Adrenal gland (tissue), 12 donors: ENCODE results near the gene ZNF30. TPM values are rescaled to one million over a fixed set of nuclear protein-coding genes. Genes with fewer than 3 reads are reported as not detected.
"Not testable (repeated sequence)": the region's sequence is repeated elsewhere in the genome, so short reads cannot be mapped to it uniquely, and the experiment has no call there.

Experiments used
- DNase-seq, 7 donors: peaks; one replicate each; pipeline ENCODE4 v3.0.0-alpha.2; 2019 to 2020
- H3K27ac ChIP-seq, 5 donors: fragments of 200-600 bp; sonication (generic) in 4 of 5; 1 replicate in 3 of 5; 2 replicates in 2 of 5; pipeline versions ENCODE4 v1.5.1 to v1.8.0; 2016 to 2020; ENCODE audit warnings: mild to moderate bottlenecking in 1 of 5
- H3K27me3 ChIP-seq: fragments of 200-600 bp; 2 replicates; pipeline ENCODE4 v1.8.0; 2021
- H3K36me3 ChIP-seq, 2 donors: fragments of 200-600 bp; replicated peaks in 1 of 2; 1 replicate in 1 of 2; 2 replicates in 1 of 2; pipeline versions ENCODE4 v1.5.1 to v1.8.0; 2018 to 2022
- H3K4me1 ChIP-seq, 2 donors: fragments of 200-600 bp; replicated peaks in 1 of 2; 1 replicate in 1 of 2; 2 replicates in 1 of 2; pipeline versions ENCODE4 v1.5.1 to v1.8.0; 2018 to 2021
- H3K4me3 ChIP-seq, 4 donors: fragments of 200-600 bp; sonication (generic) in 3 of 4; one replicate each; pipeline ENCODE4 v1.5.1; 2016 to 2018
- H3K9me3 ChIP-seq, 3 donors: fragments of 200-600 bp; sonication (generic) in 1 of 3; replicated peaks in 1 of 3; 1 replicate in 2 of 3; 2 replicates in 1 of 3; pipeline versions ENCODE4 v1.5.1 to v1.8.0; 2016 to 2021
- CTCF ChIP-seq, 6 experiments: fragments of 450-650 bp in 4 of 6; fragments of 200-600 bp in 2 of 6; sonication (generic) in 1 of 6; IDR thresholded peaks; 1 replicate in 5 of 6; 2 replicates in 1 of 6; pipeline versions ENCODE4 v1.5.1 to v1.8.0; 2016 to 2021; ENCODE audit warnings: antibody characterized with exemption in 6 of 6, mild to moderate bottlenecking in 2 of 6, moderate library complexity in 1 of 6
- POLR2A ChIP-seq, 2 donors: fragments of 450-650 bp; IDR thresholded peaks; one replicate each; pipeline ENCODE4 v1.6.1; 2017; ENCODE audit warnings: antibody characterized with exemption in 2 of 2, mild to moderate bottlenecking in 2 of 2, moderate library complexity in 1 of 2
- WGBS, 4 donors: extraction: QIAGEN DNeasy Blood & Tissue Kit in 2 of 4; methylation state at CpG; one replicate each; pipeline versions ENCODE4 v1.1.5 to v1.1.7; 2013 to 2017; 5-methylcytosine and 5-hydroxymethylcytosine counted together
- intact Hi-C, 2 donors: fragments of 100-400 bp; cut with DNase I; formaldehyde crosslinking; loops; one replicate each; pipeline versions ENCODE4 v1.14.1 to v1.15.0; 2022 to 2023
- polyA plus RNA-seq, 3 donors: library from polyadenylated mRNA; stranded (reverse); fragments of 200-250 nt in 2 of 3; fragments of 350-450 nt in 1 of 3; fragmentation: Illumina TruSeq in 1 of 3; extraction: RNeasy Lipid Tissue Mini Kit (QIAGEN cat#74804) in 1 of 3; gene quantifications; one replicate each; pipeline ENCODE4 v1.2.3, GENCODE V29; 2013 to 2014
- total RNA-seq, 9 donors: library from RNA; depleted of rRNA in 4 of 9; stranded (reverse); fragments of >200 nt in 4 of 9; fragments of 120-200 nt in 1 of 9; fragmentation: NEBNext Ultra II Directional in 1 of 9; extraction: Animal tissue kit (Norgen Biotek cat#: 25700) in 1 of 9; gene quantifications; one replicate each; pipeline versions ENCODE4 v1.1.0 to v1.2.4, GENCODE V29; 2013 to 2023
- donor health status: healthy with polysubstance abuse.
- donor health status: Bipolar disorder and iron deficiency.
- donor health status: DM: yes; HTN: yes; CAD: no.
- donor health status: DM: no; HTN: no; CAD: no.
- donor health status: DM: no; HTN: no; CAD: no.
- donor health status: DM: yes; HTN: yes; CAD: no.

The ZNF30 gene
- total and polyA plus RNA-seq, 12 donors = 2.1 to 5.6 (median 3.6) TPM

DNA sequence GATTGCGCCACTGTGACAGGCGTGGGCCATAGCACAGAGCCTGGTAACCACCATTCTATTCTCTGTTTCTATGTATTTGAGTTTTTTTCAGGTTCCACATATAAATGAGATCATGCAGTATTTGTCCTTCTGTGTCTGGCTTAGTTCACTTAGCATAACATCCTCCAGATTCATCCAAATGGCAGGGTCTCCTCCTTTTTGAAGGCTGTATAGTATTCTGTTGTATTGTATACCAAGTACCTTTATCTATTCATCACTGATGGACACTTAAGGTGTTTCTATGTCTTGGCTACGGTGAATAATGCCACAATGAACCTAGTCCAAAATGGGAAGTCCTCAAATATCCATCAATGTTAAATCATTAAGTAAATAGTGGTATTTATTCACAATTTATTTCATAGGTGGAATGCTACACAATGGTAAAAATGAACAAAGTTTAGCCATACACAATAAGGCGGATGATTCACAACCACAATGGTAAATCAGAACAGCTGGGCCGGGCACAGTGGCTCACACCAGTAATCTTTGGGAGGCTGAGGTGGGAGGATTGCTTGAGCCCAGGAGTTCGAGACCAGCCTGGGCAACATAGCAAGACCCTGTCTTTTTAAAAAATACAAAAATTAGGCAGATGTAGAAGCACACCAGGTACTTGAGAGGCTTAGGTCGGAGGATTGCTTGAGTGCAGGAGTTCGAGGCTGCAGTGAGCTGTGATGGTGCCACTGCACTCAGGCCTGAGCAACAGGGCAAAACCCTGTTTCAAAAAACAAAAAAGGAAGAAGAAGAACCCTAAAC, 65.0 kb downstream of the ZNF30 start:
- H3K9me3 ChIP-seq = no peaks in the 10 kb centered on the region
- intact Hi-C loops = no loop called here
- peaks cover 0 to 9% of the 10 kb centered on the region in 2 donors for H3K4me1 ChIP-seq
- H3K36me3 ChIP-seq = no peaks in the 10 kb centered on the region
- no peak for DNase-seq
- TF ChIP-seq CTCF (IDR thresholded peaks at IDR 0.05) (no peak), POLR2A (IDR thresholded peaks at IDR 0.05) (no peak)
- H3K27me3 ChIP-seq = no peaks in the 10 kb centered on the region
- no peak overlapping the region for H3K27ac ChIP-seq
- H3K4me3 ChIP-seq = no peak overlapping the region
- WGBS, 4 donors = 85 to 93% (median 87%) methylated on average over 8 of the region's 8 CpGs

DNA sequence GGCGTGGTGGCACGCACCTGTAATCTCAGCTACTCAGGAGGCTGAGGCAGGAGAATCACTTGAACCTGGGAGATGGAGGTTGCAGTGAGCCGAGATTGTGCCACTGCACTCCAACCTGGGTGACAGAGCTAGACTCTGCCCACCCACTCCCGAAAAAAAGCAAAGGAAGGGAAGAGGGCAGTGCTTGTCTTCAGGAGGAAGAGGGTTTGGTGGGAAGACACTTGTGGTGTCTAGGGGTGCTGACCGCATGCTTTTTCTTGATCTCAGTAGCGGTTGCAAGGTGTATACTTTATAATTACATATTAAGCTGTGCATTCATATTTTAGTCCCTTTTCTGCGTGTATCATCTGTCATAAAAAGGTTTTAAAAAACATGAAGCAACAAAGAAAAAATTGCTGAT, 65.9 kb downstream of the ZNF30 start:
- H3K4me3 ChIP-seq, H3K27me3 ChIP-seq, H3K27ac ChIP-seq, intact Hi-C loops, DNase-seq, H3K9me3 ChIP-seq, H3K36me3 ChIP-seq: not testable (repeated sequence)
- H3K4me1 ChIP-seq = peaks cover 0 to 14% of the 10 kb centered on the region in 2 donors
- WGBS, 4 donors = 73 to 93% (median 85%) methylated on average over 7 of the region's 7 CpGs

DNA sequence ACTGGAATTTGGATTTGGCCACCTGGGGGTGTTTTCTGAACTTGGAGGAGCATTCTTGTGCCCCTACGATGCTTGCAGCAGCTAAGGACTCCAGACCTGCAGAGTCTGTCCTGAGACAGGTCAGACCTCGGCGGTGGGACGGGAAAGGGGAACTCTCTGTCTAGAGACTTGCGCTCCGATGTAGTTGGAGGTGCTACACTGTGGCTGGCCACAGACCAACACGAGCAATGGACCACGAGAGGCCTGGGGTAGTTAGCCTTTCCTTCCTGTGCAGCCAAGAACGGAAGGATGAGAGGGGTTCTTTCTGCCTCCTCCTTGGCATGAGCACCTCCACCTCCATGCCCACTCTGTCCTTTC, 67.6 kb downstream of the ZNF30 start:
- Histone ChIP-seq H3K36me3 (no peaks in the 10 kb centered on the region), H3K27ac (peak overlapping the region in 1 of 5 donors; percentile 74), H3K27me3 (no peaks in the 10 kb centered on the region), H3K4me1 (peaks cover 3 to 25% of the 10 kb centered on the region in 2 donors), H3K4me3 (no peak overlapping the region), H3K9me3 (no peaks in the 10 kb centered on the region)
- intact Hi-C loops = no loop called here
- no peak for TF ChIP-seq CTCF (IDR thresholded peaks at IDR 0.05)
- TF ChIP-seq POLR2A (IDR thresholded peaks at IDR 0.05) = no peak
- 60 to 82% (median 75%) methylated on average over 6 to 9 of the region's 9 CpGs for WGBS, 4 donors
- DNase-seq = no peak

Other genes with a start within 250 kb of the ZNF30 start
- 1 to 10 TPM in 3 of 9 donors, under 1 TPM in 5, not detected in 1; 0.41 to 2.3 (median 0.90) TPM for gene SCGB2B2, start 249.7 kb upstream of the ZNF30 start, total RNA-seq
- gene SCGB2B2, start 249.7 kb upstream of the ZNF30 start, polyA plus RNA-seq = under 1 TPM; 0.27 to 0.72 (median 0.62) TPM
- 10 to 100 TPM; 12.7 to 67.3 (median 32.5) TPM for gene ZNF302, start 249.2 kb upstream of the ZNF30 start, total RNA-seq
- gene ZNF302, start 249.2 kb upstream of the ZNF30 start, polyA plus RNA-seq = 10 to 100 TPM; 26.6 to 43.4 (median 42.8) TPM
- gene ZNF181, start 192.7 kb upstream of the ZNF30 start, total RNA-seq = 10 to 100 TPM in 8 of 9 donors, 1 to 10 TPM in 1; 9.8 to 30.2 (median 17.2) TPM
- 10 to 100 TPM in 1 of 3 donors, 1 to 10 TPM in 2; 5.9 to 23.0 (median 8.0) TPM for gene ZNF181, start 192.7 kb upstream of the ZNF30 start, polyA plus RNA-seq
- gene ZNF599, start 153.7 kb upstream of the ZNF30 start, total RNA-seq = 10 to 100 TPM in 3 of 9 donors, 1 to 10 TPM in 6; 3.3 to 14.3 (median 7.9) TPM
- gene ZNF599, start 153.7 kb upstream of the ZNF30 start, polyA plus RNA-seq = 1 to 10 TPM; 3.8 to 7.3 (median 5.3) TPM
- gene ZNF792, start 37.3 kb downstream of the ZNF30 start, total RNA-seq = 1 to 10 TPM; 3.3 to 8.4 (median 6.8) TPM
- gene ZNF792, start 37.3 kb downstream of the ZNF30 start, polyA plus RNA-seq = 1 to 10 TPM in 1 of 3 donors, under 1 TPM in 2; 0.61 to 2.1 (median 0.97) TPM
- 100 to 1,000 TPM in 1 of 9 donors, 10 to 100 TPM in 8; 31.2 to 101 (median 79.4) TPM for gene GRAMD1A, start 73.4 kb downstream of the ZNF30 start, total RNA-seq
- 100 to 1,000 TPM in 1 of 3 donors, 10 to 100 TPM in 2; 41.5 to 125 (median 74.9) TPM for gene GRAMD1A, start 73.4 kb downstream of the ZNF30 start, polyA plus RNA-seq
- gene SCN1B, start 103.6 kb downstream of the ZNF30 start, total RNA-seq = 10 to 100 TPM in 6 of 9 donors, 1 to 10 TPM in 2, under 1 TPM in 1; 0.83 to 34.5 (median 15.7) TPM
- 10 to 100 TPM in 2 of 3 donors, 1 to 10 TPM in 1; 4.4 to 13.2 (median 11.6) TPM for gene SCN1B, start 103.6 kb downstream of the ZNF30 start, polyA plus RNA-seq
- 1 to 10 TPM in 2 of 9 donors, under 1 TPM in 6, not detected in 1; 0.20 to 2.6 (median 0.78) TPM for gene HPN, start 114.8 kb downstream of the ZNF30 start, total RNA-seq
- gene HPN, start 114.8 kb downstream of the ZNF30 start, polyA plus RNA-seq = 1 to 10 TPM in 1 of 3 donors, under 1 TPM in 1, not detected in 1; 0.88 to 1.7 TPM
- gene FXYD3, start 188.9 kb downstream of the ZNF30 start, total RNA-seq = 1 to 10 TPM in 2 of 9 donors, under 1 TPM in 3, not detected in 4; 0.34 to 4.6 (median 0.75) TPM
- gene FXYD3, start 188.9 kb downstream of the ZNF30 start, polyA plus RNA-seq = 1 to 10 TPM in 2 of 3 donors, under 1 TPM in 1; 0.35 to 4.0 (median 4.0) TPM
- gene LGI4, start 208.2 kb downstream of the ZNF30 start, total RNA-seq = 1 to 10 TPM in 6 of 9 donors, under 1 TPM in 3; 0.17 to 4.4 (median 1.0) TPM
- gene LGI4, start 208.2 kb downstream of the ZNF30 start, polyA plus RNA-seq = 10 to 100 TPM in 2 of 3 donors, 1 to 10 TPM in 1; 1.8 to 22.4 (median 19.5) TPM
- gene FXYD1, start 211.9 kb downstream of the ZNF30 start, total RNA-seq = 10 to 100 TPM in 3 of 9 donors, 1 to 10 TPM in 5, not detected in 1; 2.0 to 16.1 (median 6.6) TPM
- gene FXYD1, start 211.9 kb downstream of the ZNF30 start, polyA plus RNA-seq = 10 to 100 TPM in 2 of 3 donors, 1 to 10 TPM in 1; 5.5 to 58.6 (median 45.7) TPM
- under 1 TPM in 1 of 9 donors, not detected in 8; 0.39 TPM for gene FXYD7, start 216.4 kb downstream of the ZNF30 start, total RNA-seq
- under 1 TPM in 2 of 3 donors, not detected in 1; 0.64 to 0.67 TPM for gene FXYD7, start 216.4 kb downstream of the ZNF30 start, polyA plus RNA-seq
- 10 to 100 TPM in 8 of 9 donors, 1 to 10 TPM in 1; 4.2 to 68.4 (median 30.4) TPM for gene FXYD5, start 227.8 kb downstream of the ZNF30 start, total RNA-seq
- 100 to 1,000 TPM in 1 of 3 donors, 10 to 100 TPM in 2; 34.6 to 123 (median 84.2) TPM for gene FXYD5, start 227.8 kb downstream of the ZNF30 start, polyA plus RNA-seq